HG02852 (cell line): Measurements from ENCODE around the gene NACC1.

Experiments used
- ATAC-seq: cut with Tn5 transposase; IDR thresholded peaks from one replicate; pipeline ENCODE4 v1.9.1; 2021; ENCODE audit warnings: mild to moderate bottlenecking, moderate library complexity; ENCODE audit not compliant: unreplicated experiment

Gene NACC1

GRCh38 chr19:13087795-13088537 is 30.1 kb upstream of the NACC1 start:
- no peak for ATAC-seq

GRCh38 chr19:13089139-13089856 is 28.8 kb upstream of the NACC1 start:
- ATAC-seq = no peak

GRCh38 chr19:13089857-13090507 is 28.1 kb upstream of the NACC1 start:
- no peak for ATAC-seq

- no peak for ATAC-seq
Measured at GRCh38 chr19:13090511-13091231, 27.4 kb upstream of the NACC1 start.

GRCh38 chr19:13091400-13092157 is 26.5 kb upstream of the NACC1 start:
- no peak for ATAC-seq

- ATAC-seq = no peak
Measured at GRCh38 chr19:13092158-13092543, 25.9 kb upstream of the NACC1 start.

GRCh38 chr19:13092606-13093235 is 25.3 kb upstream of the NACC1 start:
- ATAC-seq = no peak

- no peak for ATAC-seq
Measured at GRCh38 chr19:13093407-13094105, 24.5 kb upstream of the NACC1 start.

GRCh38 chr19:13094106-13094504 is 24.0 kb upstream of the NACC1 start:
- ATAC-seq = no peak

- ATAC-seq = no peak
Measured at GRCh38 chr19:13094771-13095392, 23.2 kb upstream of the NACC1 start.

- no peak for ATAC-seq
Measured at GRCh38 chr19:13095393-13095784, 22.7 kb upstream of the NACC1 start.

GRCh38 chr19:13095934-13096927 is 21.8 kb upstream of the NACC1 start:
- ATAC-seq = no peak

- ATAC-seq = no peak
Measured at GRCh38 chr19:13097033-13097462, 21.0 kb upstream of the NACC1 start.

GRCh38 chr19:13097463-13098258 is 20.4 kb upstream of the NACC1 start:
- ATAC-seq = no peak

GRCh38 chr19:13098277-13099072 is 19.6 kb upstream of the NACC1 start:
- ATAC-seq = no peak
